HUES6 (cell line): ENCODE measurements around the gene RBCK1.

Experiments used
- H3K27ac ChIP-seq: 2 replicates; pipeline ENCODE4 v1.7.0; 2013; ENCODE audit warnings: low read depth, mild to moderate bottlenecking, low read length, inconsistent platforms
- H3K27me3 ChIP-seq: 2 replicates; pipeline ENCODE4 v1.6.1; 2013; ENCODE audit warnings: low read length; ENCODE audit not compliant: control insufficient read depth, insufficient read depth
- H3K36me3 ChIP-seq: 2 replicates; pipeline ENCODE4 v1.6.1; 2013; ENCODE audit warnings: low read length; ENCODE audit not compliant: control insufficient read depth, insufficient read depth
- H3K4me1 ChIP-seq: 2 replicates; pipeline ENCODE4 v1.6.1; 2013; ENCODE audit warnings: low read length; ENCODE audit not compliant: control insufficient read depth, insufficient read depth
- H3K4me3 ChIP-seq: 2 replicates; pipeline ENCODE4 v1.5.1; 2013; ENCODE audit warnings: low read depth, low read length
- H3K9ac ChIP-seq: one replicate; pipeline ENCODE4 v1.6.1; 2013; ENCODE audit warnings: mild to moderate bottlenecking, low read length
- H3K9me3 ChIP-seq: 2 replicates; pipeline ENCODE4 v1.6.1; 2013; ENCODE audit warnings: low read depth, low read length; ENCODE audit not compliant: control insufficient read depth, insufficient read depth

RBCK1 gene

GRCh38 chr20:421685-422250 is 13.7 kb downstream of the RBCK1 start:
- Histone ChIP-seq H3K36me3 (peaks cover 63% of the 10 kb centered on the region), H3K4me3 (no peak overlapping the region), H3K4me1 (no peaks in the 10 kb centered on the region), H3K27me3 (no peaks in the 10 kb centered on the region), H3K9me3 (no peaks in the 10 kb centered on the region), H3K9ac (no peak overlapping the region), H3K27ac (no peak overlapping the region)

GRCh38 chr20:426566-426965 is 18.5 kb downstream of the RBCK1 start:
- Histone ChIP-seq H3K27me3 (no peaks in the 10 kb centered on the region), H3K4me3 (no peak overlapping the region), H3K4me1 (no peaks in the 10 kb centered on the region), H3K9me3 (no peaks in the 10 kb centered on the region), H3K27ac (no peak overlapping the region), H3K36me3 (peaks cover 66% of the 10 kb centered on the region), H3K9ac (no peak overlapping the region)

GRCh38 chr20:427401-427800 is 19.3 kb downstream of the RBCK1 start:
- no peaks in the 10 kb centered on the region for H3K9me3 ChIP-seq
- H3K9ac ChIP-seq = no peak overlapping the region
- H3K4me3 ChIP-seq = no peak overlapping the region
- H3K27ac ChIP-seq = no peak overlapping the region
- peaks cover under 1% of the 10 kb centered on the region; the same call in 1 of the 2 replicates for H3K27me3 ChIP-seq
- peaks cover 57% of the 10 kb centered on the region for H3K36me3 ChIP-seq
- H3K4me1 ChIP-seq = no peaks in the 10 kb centered on the region

- peaks cover 54% of the 10 kb centered on the region for H3K36me3 ChIP-seq
- H3K27ac ChIP-seq = no peak overlapping the region
- H3K4me1 ChIP-seq = no peaks in the 10 kb centered on the region
- no peak overlapping the region for H3K4me3 ChIP-seq
- no peak overlapping the region for H3K9ac ChIP-seq
- peaks cover 5% of the 10 kb centered on the region for H3K27me3 ChIP-seq
- H3K9me3 ChIP-seq = no peaks in the 10 kb centered on the region
These were observed 20.0 kb downstream of the RBCK1 start for GRCh38 chr20:427849-428657.

GRCh38 chr20:428658-429200 is 20.6 kb downstream of the RBCK1 start:
- Histone ChIP-seq H3K9me3 (no peaks in the 10 kb centered on the region), H3K27ac (no peak overlapping the region), H3K4me1 (no peaks in the 10 kb centered on the region), H3K36me3 (peaks cover 49% of the 10 kb centered on the region), H3K27me3 (peaks cover 12% of the 10 kb centered on the region), H3K4me3 (no peak overlapping the region), H3K9ac (no peak overlapping the region)

- Histone ChIP-seq H3K4me1 (peaks cover 10% of the 10 kb centered on the region), H3K9me3 (no peaks in the 10 kb centered on the region), H3K4me3 (no peak overlapping the region), H3K27ac (no peak overlapping the region), H3K27me3 (peaks cover 21% of the 10 kb centered on the region), H3K9ac (no peak overlapping the region), H3K36me3 (peaks cover 48% of the 10 kb centered on the region)
These were observed 22.2 kb downstream of the RBCK1 start for GRCh38 chr20:430091-430999.

GRCh38 chr20:431012-431904 is 23.2 kb downstream of the RBCK1 start:
- H3K4me1 ChIP-seq = peaks cover 12% of the 10 kb centered on the region
- H3K9ac ChIP-seq = no peak overlapping the region
- H3K27ac ChIP-seq = no peak overlapping the region
- no peak overlapping the region for H3K4me3 ChIP-seq
- peaks cover 30% of the 10 kb centered on the region for H3K27me3 ChIP-seq
- H3K9me3 ChIP-seq = no peaks in the 10 kb centered on the region
- peaks cover 57% of the 10 kb centered on the region for H3K36me3 ChIP-seq

- no peak overlapping the region for H3K4me3 ChIP-seq
- peaks cover 37% of the 10 kb centered on the region for H3K27me3 ChIP-seq
- no peak overlapping the region for H3K27ac ChIP-seq
- H3K9ac ChIP-seq = no peak overlapping the region
- no peaks in the 10 kb centered on the region for H3K9me3 ChIP-seq
- peaks cover 61% of the 10 kb centered on the region for H3K36me3 ChIP-seq
- H3K4me1 ChIP-seq = peaks cover 12% of the 10 kb centered on the region
These were observed 24.1 kb downstream of the RBCK1 start for GRCh38 chr20:432208-432607.

- Histone ChIP-seq H3K27me3 (peaks cover 40% of the 10 kb centered on the region), H3K36me3 (peaks cover 61% of the 10 kb centered on the region), H3K4me1 (peaks cover 12% of the 10 kb centered on the region), H3K4me3 (no peak overlapping the region), H3K9me3 (no peaks in the 10 kb centered on the region), H3K9ac (no peak overlapping the region), H3K27ac (no peak overlapping the region)
These were observed 24.7 kb downstream of the RBCK1 start for GRCh38 chr20:432677-433299.
